Progenitor cell of endocrine pancreas (in vitro differentiated cells): ENCODE data around the gene VAMP7. TPM values are rescaled to one million over a fixed set of nuclear protein-coding genes. Genes with fewer than 3 reads are reported as not detected.
A peak's percentile ranks its signal among the peaks of the same experiment; 100 is the strongest.
"Not testable (repeated sequence)": the region's sequence is repeated elsewhere in the genome, so short reads cannot be mapped to it uniquely, and the experiment has no call there.

Experiments
- DNase-seq: peaks from one replicate; pipeline ENCODE4 v3.0.0; 2021; ENCODE audit warnings: low spot score; ENCODE audit not compliant: unreplicated experiment
- H3K27ac Mint-ChIP-seq: 2 replicates; pipeline ENCODE4 v1.8.0; 2021; ENCODE audit warnings: mild to moderate bottlenecking, moderate library complexity, mixed read lengths
- H3K27me3 Mint-ChIP-seq: 2 replicates; pipeline ENCODE4 v1.8.0; 2021; ENCODE audit warnings: mixed read lengths
- H3K36me3 Mint-ChIP-seq: 2 replicates; pipeline ENCODE4 v1.8.0; 2022; ENCODE audit warnings: mixed read lengths; ENCODE audit not compliant: insufficient read depth
- H3K4me1 Mint-ChIP-seq: 2 replicates; pipeline ENCODE4 v1.8.0; 2021; ENCODE audit warnings: low read depth, mixed read lengths
- H3K4me3 Mint-ChIP-seq: 2 replicates; pipeline ENCODE4 v1.8.0; 2021; ENCODE audit warnings: low read depth, mild to moderate bottlenecking, moderate library complexity, mixed read lengths
- H3K9me3 Mint-ChIP-seq: 2 replicates; pipeline ENCODE4 v1.8.0; 2021; ENCODE audit warnings: low read depth, mixed read lengths
- CTCF ChIP-seq: fragments of 200-600 bp; sonication (generic); IDR thresholded peaks from one replicate; pipeline ENCODE4 v1.5.0; 2021; ENCODE audit warnings: antibody characterized with exemption, mild to moderate bottlenecking; ENCODE audit not compliant: unreplicated experiment
- long read RNA-seq: library from polyadenylated mRNA; unstranded; transcript quantifications from one replicate; pipeline ENCODE4 v2.0.0, GENCODE V29; 2020
- total RNA-seq: library from RNA; stranded (reverse); gene quantifications from 2 replicates; pipeline ENCODE4 v1.2.1, GENCODE V29; 2021

Gene VAMP7
- total RNA-seq: 20.8 and 22.2 TPM in 2 replicates
- long read RNA-seq, transcript VAMP7-202 (8 exons, 2,646 nt): major isoform, 187 of 235 reads
- long read RNA-seq, transcript VAMP7-205 (8 exons, 742 nt): minor isoform, 5 of 235 reads
- long read RNA-seq, transcript VAMP7-206 (7 exons, 696 nt): minor isoform, 15 of 235 reads
- long read RNA-seq, transcript VAMP7-201 (7 exons, 2,496 nt): minor isoform, 10 of 235 reads
- long read RNA-seq, partial matches to known transcripts: 4 of 235 reads
- long read RNA-seq, other reads (novel, unspliced or antisense): 13 of 235 reads

GRCh38 chrX:155881158-155881993 lies at the start of gene VAMP7:
Gene VAMP7 (plus strand): TSS chrX:155881345. CDS start chrX:155889467, 8,122 bp downstream.
- Mint-ChIP-seq H3K4me3 (peak within 1 kb of the TSS; percentile 91), H3K36me3 (peaks cover 2% of the 10 kb centered on the region), H3K4me1 (peaks cover 5% of the 10 kb centered on the region), H3K9me3 (peaks cover 8% of the 10 kb centered on the region), H3K27ac (peak within 1 kb of the TSS; percentile 95), H3K27me3 (peaks cover 3% of the 10 kb centered on the region)
- no peak for TF ChIP-seq CTCF
- peak; percentile 58 for DNase-seq

GRCh38 chrX:155841232-155841631 lies 39.9 kb upstream of the VAMP7 start:
- peaks cover 42% of the 10 kb centered on the region for H3K9me3 Mint-ChIP-seq
- no peak for TF ChIP-seq CTCF
- H3K4me3 Mint-ChIP-seq: no peak overlapping the region
- H3K4me1 Mint-ChIP-seq: no peaks in the 10 kb centered on the region
- no peak for DNase-seq
- H3K27me3 Mint-ChIP-seq: no peaks in the 10 kb centered on the region
- H3K27ac Mint-ChIP-seq: no peak overlapping the region
- H3K36me3 Mint-ChIP-seq: no peaks in the 10 kb centered on the region

GRCh38 chrX:155851786-155852185 lies 29.4 kb upstream of the VAMP7 start:
- not testable (repeated sequence) for H3K36me3 Mint-ChIP-seq, H3K27me3 Mint-ChIP-seq, H3K4me3 Mint-ChIP-seq, DNase-seq, H3K27ac Mint-ChIP-seq, H3K4me1 Mint-ChIP-seq
- H3K9me3 Mint-ChIP-seq: peaks cover 26% of the 10 kb centered on the region

- no peaks in the 10 kb centered on the region for H3K36me3 Mint-ChIP-seq
- H3K4me1 Mint-ChIP-seq: no peaks in the 10 kb centered on the region
- TF ChIP-seq CTCF: peak; percentile 26
- no peak overlapping the region for H3K27ac Mint-ChIP-seq
- no peaks in the 10 kb centered on the region for H3K27me3 Mint-ChIP-seq
- H3K9me3 Mint-ChIP-seq: peaks cover 7% of the 10 kb centered on the region
- H3K4me3 Mint-ChIP-seq: no peak overlapping the region
- DNase-seq: no peak
Observed at GRCh38 chrX:155857561-155857960, 23.6 kb upstream of the VAMP7 start.

- H3K36me3 Mint-ChIP-seq: no peaks in the 10 kb centered on the region
- no peak for TF ChIP-seq CTCF
- H3K27me3 Mint-ChIP-seq: no peaks in the 10 kb centered on the region
- H3K9me3 Mint-ChIP-seq: peaks cover 27% of the 10 kb centered on the region
- no peak overlapping the region for H3K4me3 Mint-ChIP-seq
- H3K4me1 Mint-ChIP-seq: no peaks in the 10 kb centered on the region
- DNase-seq: no peak
- no peak overlapping the region for H3K27ac Mint-ChIP-seq
Observed at GRCh38 chrX:155864655-155865054, 16.5 kb upstream of the VAMP7 start.
